DMS 273 (cell line): ENCODE measurements around the gene AZIN2.
"Not testable (repeated sequence)": the region's sequence is repeated elsewhere in the genome, so short reads cannot be mapped to it uniquely, and the experiment has no call there.

Experiments
- DNase-seq: peaks from one replicate; lab custom pipeline; 2025; ENCODE audit not compliant: unreplicated experiment; lab: John Stamatoyannopoulos, UW

Gene AZIN2

DNA sequence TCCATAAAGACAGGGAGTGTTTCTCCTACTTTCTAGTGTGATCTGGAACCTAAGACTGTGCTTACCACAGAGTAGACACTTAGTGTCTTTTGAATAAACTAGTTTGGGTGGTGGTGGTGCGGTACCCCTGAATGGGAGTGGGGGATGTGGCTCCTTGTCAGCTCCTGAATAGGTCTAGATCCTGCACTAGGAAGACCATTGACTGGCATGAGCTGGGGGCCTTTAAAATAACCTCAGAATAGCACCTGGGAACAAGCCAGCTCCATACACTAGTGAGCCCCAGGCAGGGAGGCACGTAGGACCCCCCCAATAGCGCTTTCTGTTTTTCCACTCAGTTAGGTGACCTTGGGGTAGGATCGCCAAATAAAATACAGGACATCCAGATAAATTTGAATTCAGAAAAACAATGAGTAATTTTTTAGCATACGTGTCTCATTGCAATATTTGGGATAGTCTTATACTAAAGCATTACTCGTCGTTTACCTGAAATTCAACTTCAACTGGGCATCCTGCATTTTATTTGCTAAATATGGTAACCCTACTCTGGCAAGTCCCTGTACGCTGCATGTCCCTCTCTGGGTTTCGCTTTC, 45.6 kb downstream of the AZIN2 start:
- DNase-seq, result no peak

GRCh38 chr1:33127001-33127823, 46.3 kb downstream of the AZIN2 start:
- DNase-seq, result peak; percentile 99

GRCh38 chr1:33128781-33129180, 47.8 kb downstream of the AZIN2 start:
- DNase-seq, result no peak

- peak; percentile 32 for DNase-seq
Observed at GRCh38 chr1:33130297-33130696, 49.3 kb downstream of the AZIN2 start.

GRCh38 chr1:33131191-33131590, 50.2 kb downstream of the AZIN2 start:
- DNase-seq, result no peak

GRCh38 chr1:33132549-33132948, 51.6 kb downstream of the AZIN2 start:
- no peak for DNase-seq

GRCh38 chr1:33133478-33134105, 52.6 kb downstream of the AZIN2 start:
- peak; percentile 94 for DNase-seq

DNA sequence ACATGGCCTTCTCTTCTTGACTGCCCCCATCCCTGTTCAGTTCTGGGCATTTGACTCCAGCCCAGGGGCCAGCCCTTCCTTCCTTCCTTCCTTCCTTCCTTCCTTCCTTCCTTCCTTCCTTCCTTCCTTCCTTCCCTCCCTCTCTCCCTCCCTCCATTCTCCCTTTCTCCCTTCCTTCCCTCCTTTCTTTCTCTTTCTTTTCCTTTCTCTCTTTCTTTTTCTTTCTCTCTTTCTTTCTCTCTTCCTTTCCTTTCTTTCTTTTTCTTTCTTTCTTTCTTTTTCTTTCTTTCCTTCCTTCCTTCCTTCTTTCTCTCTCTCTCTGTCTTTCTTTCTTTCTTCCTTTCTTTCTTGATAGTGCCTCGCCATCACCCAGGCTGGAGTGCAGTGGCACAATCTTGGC, 55.1 kb downstream of the AZIN2 start:
- DNase-seq, result not testable (repeated sequence)

- peak; percentile 80 for DNase-seq
Observed at GRCh38 chr1:33137800-33138199, 56.8 kb downstream of the AZIN2 start.

GRCh38 chr1:33140153-33141149, 59.5 kb downstream of the AZIN2 start:
- DNase-seq, result peak; percentile 74

GRCh38 chr1:33141216-33141615, 60.3 kb downstream of the AZIN2 start:
- no peak for DNase-seq

DNA sequence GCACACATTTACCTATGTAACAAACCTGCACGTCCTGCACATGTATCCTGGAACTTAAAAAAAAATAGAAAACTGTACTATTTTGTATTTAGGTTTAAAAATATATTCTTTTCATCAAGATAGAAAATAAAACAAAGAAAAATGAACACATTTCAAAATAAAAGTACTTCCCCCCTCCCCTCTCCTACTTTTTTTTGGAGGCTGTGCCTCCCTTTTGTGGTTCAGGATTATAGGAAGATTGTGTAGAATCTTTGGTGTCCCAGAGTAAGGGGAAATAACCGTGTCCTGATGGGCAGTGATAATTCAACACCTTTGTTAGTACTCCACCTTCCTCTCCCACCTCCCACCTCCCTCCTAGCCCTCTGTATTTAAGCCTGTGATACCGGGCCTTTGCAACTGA, 60.8 kb downstream of the AZIN2 start:
- DNase-seq, result no peak

- no peak for DNase-seq
Observed at GRCh38 chr1:33142483-33143064, 61.6 kb downstream of the AZIN2 start.

DNA sequence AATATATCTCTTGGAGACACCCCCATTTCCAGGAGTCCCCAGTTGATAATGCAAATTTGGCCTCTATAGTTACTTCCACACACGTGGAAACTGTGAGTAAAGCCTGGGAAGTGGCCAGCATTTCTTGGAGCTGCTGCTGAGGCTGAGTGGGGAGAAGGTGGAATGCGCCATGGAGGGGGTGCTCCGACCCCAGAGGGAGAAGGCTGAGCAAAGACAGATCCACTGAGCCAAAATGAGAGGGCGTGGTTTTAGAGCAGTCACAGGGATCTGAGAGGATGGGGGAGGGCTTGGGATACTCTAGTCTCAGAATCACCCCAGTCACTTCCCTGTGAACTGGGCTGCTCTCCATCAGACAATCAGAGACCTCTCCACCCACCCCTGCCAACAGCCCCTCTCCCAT, 62.2 kb downstream of the AZIN2 start:
- DNase-seq, result no peak

GRCh38 chr1:33143698-33144097, 62.7 kb downstream of the AZIN2 start:
- DNase-seq, result no peak

GRCh38 chr1:33146003-33146402, 65.0 kb downstream of the AZIN2 start:
- DNase-seq, result no peak

- no peak for DNase-seq
Observed at GRCh38 chr1:33147275-33147996, 66.5 kb downstream of the AZIN2 start.

- DNase-seq, result peak; percentile 55
Observed at GRCh38 chr1:33147997-33148314, 67.0 kb downstream of the AZIN2 start.

GRCh38 chr1:33148615-33149014, 67.7 kb downstream of the AZIN2 start:
- DNase-seq, result no peak
